Nephron progenitor cell (in vitro differentiated cells): ENCODE measurements around the gene RTP5.
"Not testable (repeated sequence)": the region's sequence is repeated elsewhere in the genome, so short reads cannot be mapped to it uniquely, and the experiment has no call there.

Experiments
- DNase-seq: peaks from one replicate; pipeline ENCODE4 v3.0.0; 2021
- H3K27ac Mint-ChIP-seq: 2 replicates; pipeline ENCODE4 v1.8.0; 2021; ENCODE audit warnings: mild to moderate bottlenecking, moderate library complexity, mixed read lengths
- H3K27me3 Mint-ChIP-seq: 2 replicates; pipeline ENCODE4 v1.8.0; 2021; ENCODE audit warnings: mild to moderate bottlenecking, low read depth, mixed read lengths; ENCODE audit not compliant: poor library complexity
- H3K36me3 Mint-ChIP-seq: 2 replicates; pipeline ENCODE4 v1.8.0; 2021; ENCODE audit warnings: low read depth, mixed read lengths
- H3K4me1 Mint-ChIP-seq: 2 replicates; pipeline ENCODE4 v1.8.0; 2021; ENCODE audit warnings: mixed read lengths
- H3K4me3 Mint-ChIP-seq: 2 replicates; pipeline ENCODE4 v1.8.0; 2021; ENCODE audit warnings: mild to moderate bottlenecking, moderate library complexity, mixed read lengths
- H3K9me3 Mint-ChIP-seq: 2 replicates; pipeline ENCODE4 v1.8.0; 2021; ENCODE audit warnings: mild to moderate bottlenecking, moderate library complexity, mixed read lengths
- TF ChIP-seq, protein P1 (sequence below): fragments of 200-600 bp; sonication (generic); IDR thresholded peaks from 2 replicates; pipeline ENCODE4 v1.5.0; 2021; ENCODE audit warnings: antibody characterized with exemption

Gene RTP5

DNA sequence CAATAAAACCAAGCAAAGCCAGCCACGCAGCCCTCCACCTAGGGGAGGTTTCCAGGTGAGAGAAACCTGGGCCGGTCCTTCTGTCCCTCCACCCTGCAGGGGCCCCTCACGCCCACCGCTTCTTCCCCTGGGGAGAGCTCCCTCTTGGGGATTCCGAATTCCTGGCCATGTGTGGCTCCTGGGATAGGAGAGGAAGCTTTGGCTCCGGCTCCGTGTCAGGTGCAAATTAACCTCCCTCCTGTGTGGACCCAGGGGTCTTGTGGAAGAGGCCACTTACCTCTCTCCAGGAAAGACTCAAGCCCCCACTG, 4.2 kb downstream of the RTP5 start:
- peaks cover 24% of the 10 kb centered on the region for H3K9me3 Mint-ChIP-seq
- H3K4me1 Mint-ChIP-seq: peaks cover 5% of the 10 kb centered on the region
- TF ChIP-seq, protein P1, sequence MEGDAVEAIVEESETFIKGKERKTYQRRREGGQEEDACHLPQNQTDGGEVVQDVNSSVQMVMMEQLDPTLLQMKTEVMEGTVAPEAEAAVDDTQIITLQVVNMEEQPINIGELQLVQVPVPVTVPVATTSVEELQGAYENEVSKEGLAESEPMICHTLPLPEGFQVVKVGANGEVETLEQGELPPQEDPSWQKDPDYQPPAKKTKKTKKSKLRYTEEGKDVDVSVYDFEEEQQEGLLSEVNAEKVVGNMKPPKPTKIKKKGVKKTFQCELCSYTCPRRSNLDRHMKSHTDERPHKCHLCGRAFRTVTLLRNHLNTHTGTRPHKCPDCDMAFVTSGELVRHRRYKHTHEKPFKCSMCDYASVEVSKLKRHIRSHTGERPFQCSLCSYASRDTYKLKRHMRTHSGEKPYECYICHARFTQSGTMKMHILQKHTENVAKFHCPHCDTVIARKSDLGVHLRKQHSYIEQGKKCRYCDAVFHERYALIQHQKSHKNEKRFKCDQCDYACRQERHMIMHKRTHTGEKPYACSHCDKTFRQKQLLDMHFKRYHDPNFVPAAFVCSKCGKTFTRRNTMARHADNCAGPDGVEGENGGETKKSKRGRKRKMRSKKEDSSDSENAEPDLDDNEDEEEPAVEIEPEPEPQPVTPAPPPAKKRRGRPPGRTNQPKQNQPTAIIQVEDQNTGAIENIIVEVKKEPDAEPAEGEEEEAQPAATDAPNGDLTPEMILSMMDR: no peak
- no peak overlapping the region for H3K4me3 Mint-ChIP-seq
- DNase-seq: no peak
- peaks cover 7% of the 10 kb centered on the region for H3K36me3 Mint-ChIP-seq
- H3K27ac Mint-ChIP-seq: no peak overlapping the region
- peaks cover 10% of the 10 kb centered on the region for H3K27me3 Mint-ChIP-seq

- peaks cover 13% of the 10 kb centered on the region for H3K27me3 Mint-ChIP-seq
- H3K4me3 Mint-ChIP-seq: no peak overlapping the region
- peaks cover 7% of the 10 kb centered on the region for H3K36me3 Mint-ChIP-seq
- peaks cover 24% of the 10 kb centered on the region for H3K9me3 Mint-ChIP-seq
- DNase-seq: no peak
- TF ChIP-seq, protein P1: no peak
- peaks cover 5% of the 10 kb centered on the region for H3K4me1 Mint-ChIP-seq
- no peak overlapping the region for H3K27ac Mint-ChIP-seq
Measured at GRCh38 chr2:241874277-241874925, 4.9 kb downstream of the RTP5 start.

- peaks cover 24% of the 10 kb centered on the region for H3K9me3 Mint-ChIP-seq
- DNase-seq: peak; percentile 53
- H3K36me3 Mint-ChIP-seq, H3K4me1 Mint-ChIP-seq, H3K27ac Mint-ChIP-seq, H3K4me3 Mint-ChIP-seq: not testable (repeated sequence)
- peaks cover 21% of the 10 kb centered on the region for H3K27me3 Mint-ChIP-seq
- TF ChIP-seq, protein P1: peak; percentile 46
Measured at GRCh38 chr2:241875754-241876527, 6.4 kb downstream of the RTP5 start.

GRCh38 chr2:241876528-241877196, 7.1 kb downstream of the RTP5 start:
- TF ChIP-seq, protein P1: no peak
- peaks cover 24% of the 10 kb centered on the region for H3K9me3 Mint-ChIP-seq
- H3K4me3 Mint-ChIP-seq: no peak overlapping the region
- DNase-seq: no peak
- peaks cover 22% of the 10 kb centered on the region for H3K27me3 Mint-ChIP-seq
- peaks cover 7% of the 10 kb centered on the region for H3K36me3 Mint-ChIP-seq
- H3K27ac Mint-ChIP-seq: no peak overlapping the region
- H3K4me1 Mint-ChIP-seq: peaks cover 6% of the 10 kb centered on the region

DNA sequence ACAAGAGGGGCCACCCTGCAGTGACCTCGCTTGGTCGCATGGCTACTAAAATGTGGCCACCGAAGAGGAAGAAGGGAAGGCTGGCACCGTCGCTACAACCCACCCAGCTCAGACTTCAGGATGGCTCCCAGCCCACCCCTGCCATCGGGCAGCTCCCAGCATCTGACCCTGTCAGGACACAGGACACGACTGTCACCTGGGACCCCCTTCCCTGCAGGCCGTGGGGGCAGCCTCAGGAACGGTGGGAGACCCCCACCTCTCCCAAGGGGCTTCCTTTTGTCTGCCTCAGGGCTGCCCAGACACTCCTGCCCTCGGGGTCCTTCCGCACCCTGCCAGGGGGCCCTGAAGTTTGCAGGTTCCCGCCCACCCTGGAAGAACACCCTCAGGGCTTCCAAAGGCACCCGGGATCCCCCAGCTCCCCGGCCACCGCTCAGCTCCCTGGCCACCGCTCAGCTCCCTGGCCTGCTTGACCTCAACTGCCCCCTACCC, 7.7 kb downstream of the RTP5 start:
- TF ChIP-seq, protein P1: no peak
- Mint-ChIP-seq H3K27me3 (peaks cover 22% of the 10 kb centered on the region), H3K36me3 (peaks cover 7% of the 10 kb centered on the region), H3K4me3 (no peak overlapping the region), H3K27ac (no peak overlapping the region), H3K9me3 (peaks cover 24% of the 10 kb centered on the region), H3K4me1 (peaks cover 8% of the 10 kb centered on the region)
- no peak for DNase-seq
